H1 (cell line): ENCODE measurements around the gene MYO9A. TPM values are rescaled to one million over a fixed set of nuclear protein-coding genes. Genes with fewer than 3 reads are reported as not detected.

Experiments used
- EGR1 ChIP-seq: IDR thresholded peaks from 2 replicates; pipeline ENCODE4 v1.6.1; 2011; ENCODE audit warnings: low read depth, low read length, borderline replicate concordance
- polyA plus RNA-seq, 7 experiments: library from polyadenylated mRNA; depleted of rRNA in 3 of 7; stranded (reverse) in 5 of 7; unstranded in 2 of 7; fragments of >200 nt in 5 of 7; fragments of 200-250 nt in 2 of 7; gene quantifications; 1 replicate in 5 of 7; 2 replicates in 1 of 7; 4 replicates in 1 of 7; pipeline versions ENCODE4 v1.2.1 to v1.2.3, GENCODE V29; 2011 to 2013; ENCODE audit warnings: missing spikeins in 2 of 7, mixed read lengths in 2 of 7
- total RNA-seq: library from RNA; stranded (reverse); fragmentation: NEBNext Ultra II Directional; extraction: Animal tissue kit (Norgen Biotek cat#: 25700); gene quantifications from 2 replicates; pipeline ENCODE4 v1.2.1, GENCODE V29; 2021

The MYO9A gene
- total and polyA plus RNA-seq, 2 of the 8 experiments (the other 6 are each of a cell fraction or from before 2014, with no cell fraction given) = 3.9 to 26.0 TPM

DNA sequence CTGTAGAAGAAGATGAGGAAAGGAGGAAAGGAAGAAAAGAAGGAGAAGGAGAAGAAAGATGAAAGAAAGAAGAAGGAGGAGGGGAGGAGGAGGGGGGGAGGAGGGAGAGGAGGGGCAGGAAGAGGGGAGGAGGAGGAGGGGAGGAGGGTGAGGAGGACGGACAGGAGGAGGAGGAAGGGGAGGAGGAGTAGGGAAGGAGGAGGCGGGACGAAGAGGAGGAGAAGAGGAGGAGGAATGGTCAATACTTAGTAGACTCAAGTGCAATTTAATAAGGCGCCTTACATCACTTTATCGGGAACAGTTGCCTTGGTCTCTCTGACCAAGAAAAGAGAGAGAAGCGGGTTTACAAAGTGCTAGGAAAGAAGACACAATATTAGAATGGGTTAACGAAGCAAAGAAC lies 331.3 kb downstream of the MYO9A start (continued):
- TF ChIP-seq EGR1 = no peak
